A549 (cell line): ENCODE results near the gene PLD1. TPM values are rescaled to one million over a fixed set of nuclear protein-coding genes. Genes with fewer than 3 reads are reported as not detected.

Experiments
- ATAC-seq, 2 experiments: fragments of 200-7000 bp in 1 of 2; fragments of >200 bp in 1 of 2; cut with Nextera tagmentation in 1 of 2; cut with Tn5 transposase in 1 of 2; 3 replicates each; pipeline versions ENCODE4 v1.8.0 to v1.9.1; 2018 to 2020; ENCODE audit warnings: mild to moderate bottlenecking in 1 of 2, moderate library complexity in 1 of 2
- CTCF ChIA-PET: fragments of 300-600 bp; sonication (Branson Sonifier 250); formaldehyde crosslinking; extraction: SDS; loops from one replicate; lab custom pipeline; 2021; ENCODE audit warnings: antibody characterized with exemption, inconsistent platforms; lab: Yijun Ruan, JAX
- POLR2A ChIA-PET: fragments of 350-600 bp; formaldehyde crosslinking; extraction: SDS; loops from one replicate; lab custom pipeline; 2021; ENCODE audit warnings: antibody characterized with exemption, inconsistent platforms; lab: Yijun Ruan, JAX
- DNase-seq, 2 experiments: peaks; one replicate each; pipeline versions ENCODE4 v3.0.0 to v3.0.0-alpha.2; 2011 to 2016; ENCODE audit warnings: low read depth in 1 of 2, low spot score in 1 of 2
- FAIRE-seq: peaks from 2 replicates; lab custom pipeline; 2011; peaks lifted over from hg19 to GRCh38; lab: Jason Lieb, UNC
- H3K27ac ChIP-seq, 2 experiments: fragments of >200 bp; sonication (Bioruptor Twin); formaldehyde crosslinking; 3 replicates each; pipeline ENCODE4 v1.5.1; 2016 to 2017
- H3K4me1 ChIP-seq: fragments of >200 bp; sonication (Bioruptor Twin); formaldehyde crosslinking; 3 replicates; pipeline ENCODE4 v1.6.1; 2016
- H3K4me2 ChIP-seq: fragments of >200 bp; sonication (Bioruptor Twin); formaldehyde crosslinking; 3 replicates; pipeline ENCODE4 v1.6.1; 2016
- H3K4me3 ChIP-seq: fragments of >200 bp; sonication (Bioruptor Twin); formaldehyde crosslinking; 3 replicates; pipeline ENCODE4 v1.5.1; 2016
- H3K9me3 ChIP-seq: fragments of >200 bp; sonication (Bioruptor Twin); formaldehyde crosslinking; 3 replicates; pipeline ENCODE4 v1.6.1; 2016
- CBX8 ChIP-seq: fragments of 200-600 bp; sonication (generic); IDR thresholded peaks from 2 replicates; pipeline ENCODE4 v1.6.1; 2016
- EHMT2 ChIP-seq: fragments of 200-600 bp; sonication (generic); IDR thresholded peaks from 2 replicates; pipeline ENCODE4 v1.6.1; 2016; ENCODE audit warnings: antibody characterized with exemption, low read depth, mild to moderate bottlenecking, moderate library complexity
- HDAC2 ChIP-seq: fragments of 200-600 bp; sonication (generic); IDR thresholded peaks from 2 replicates; pipeline ENCODE4 v1.6.1; 2016
- HEYL ChIP-seq: fragments of 250-450 bp; sonication (Bioruptor Pico); IDR thresholded peaks from 2 replicates; pipeline ENCODE4 v1.8.0; 2021; ENCODE audit warnings: mild to moderate bottlenecking, moderate library complexity
- HOXB5 ChIP-seq: fragments of 250-450 bp; sonication (Bioruptor Pico); IDR thresholded peaks from 2 replicates; pipeline ENCODE4 v1.5.0; 2020; ENCODE audit warnings: mild to moderate bottlenecking, moderate library complexity
- KDM1A ChIP-seq: fragments of 200-600 bp; sonication (generic); IDR thresholded peaks from 2 replicates; pipeline ENCODE4 v1.6.1; 2016; ENCODE audit warnings: low read depth, mild to moderate bottlenecking
- KDM5A ChIP-seq: fragments of 200-600 bp; sonication (generic); IDR thresholded peaks from 2 replicates; pipeline ENCODE4 v1.6.1; 2016; ENCODE audit warnings: antibody characterized with exemption, mild to moderate bottlenecking
- MAFK ChIP-seq: fragments of 450-650 bp; IDR thresholded peaks from 2 replicates; pipeline ENCODE4 v1.6.1; 2014; ENCODE audit not compliant: partially characterized antibody
- NFE2L2 ChIP-seq: fragments of 150-350 bp; conservative IDR thresholded peaks from 2 replicates; pipeline ENCODE4 v1.6.1; 2014; ENCODE audit warnings: low read length
- NR3C1 ChIP-seq: fragments of >200 bp; sonication (Bioruptor Twin); formaldehyde crosslinking; IDR thresholded peaks from 3 replicates; pipeline ENCODE4 v1.6.1; 2017
- PHF8 ChIP-seq: fragments of 200-600 bp; sonication (generic); IDR thresholded peaks from 2 replicates; pipeline ENCODE4 v1.6.1; 2016; ENCODE audit warnings: low read depth, mild to moderate bottlenecking, antibody characterized with exemption, moderate library complexity, borderline replicate concordance
- POLR2A ChIP-seq: IDR thresholded peaks from 2 replicates; pipeline ENCODE4 v1.6.1; 2012; ENCODE audit warnings: mild to moderate bottlenecking, low read length
- POLR2AphosphoS2 ChIP-seq: conservative IDR thresholded peaks from 2 replicates; pipeline ENCODE4 v1.6.1; 2012; ENCODE audit warnings: low read length, improper control_type of control experiment, inconsistent platforms
- RAD21 ChIP-seq, 2 experiments: fragments of >200 bp in 1 of 2; sonication (Bioruptor Twin) in 1 of 2; formaldehyde crosslinking in 1 of 2; IDR thresholded peaks in 1 of 2; conservative IDR thresholded peaks in 1 of 2; 2 replicates in 1 of 2; 3 replicates in 1 of 2; pipeline ENCODE4 v1.6.1; 2012 to 2018; ENCODE audit warnings: inconsistent platforms in 1 of 2
- REST ChIP-seq: fragments of 200-600 bp; sonication (generic); IDR thresholded peaks from 2 replicates; pipeline ENCODE4 v1.6.1; 2016; ENCODE audit warnings: antibody characterized with exemption, mild to moderate bottlenecking, moderate library complexity
- TP53 ChIP-seq: fragments of 250-450 bp; sonication (Bioruptor Pico); IDR thresholded peaks from 2 replicates; pipeline ENCODE4 v1.5.0; 2021; ENCODE audit warnings: mild to moderate bottlenecking, moderate library complexity
- USF2 ChIP-seq: fragments of 450-650 bp; IDR thresholded peaks from 2 replicates; pipeline ENCODE4 v1.6.1; 2014; ENCODE audit warnings: antibody characterized with exemption
- ZC3H11A ChIP-seq: fragments of 450-650 bp; IDR thresholded peaks from 2 replicates; pipeline ENCODE4 v1.6.1; 2014; ENCODE audit warnings: antibody characterized with exemption, mild to moderate bottlenecking
- ZFP36 ChIP-seq: fragments of 450-650 bp; IDR thresholded peaks from 2 replicates; pipeline ENCODE4 v1.6.1; 2014; ENCODE audit warnings: borderline replicate concordance; ENCODE audit not compliant: partially characterized antibody
- ZSCAN20 ChIP-seq: fragments of 250-450 bp; sonication (Bioruptor Pico); IDR thresholded peaks from 2 replicates; pipeline ENCODE4 v1.8.0; 2022; ENCODE audit warnings: mild to moderate bottlenecking, moderate library complexity
- WGBS: methylation state at CpG from one replicate; pipeline ENCODE4 v1.1.6; 2017; ENCODE audit errors: missing lambda C conversion rate; 5-methylcytosine and 5-hydroxymethylcytosine counted together
- polyA plus RNA-seq, 4 experiments: library from polyadenylated mRNA; depleted of rRNA in 3 of 4; stranded (reverse); fragments of >200 nt; fragmentation: RNase III in 1 of 4; extraction: RNeasy Plus Mini Kit Qiagen cat#74134 plus additional on column Dnase treatment in 1 of 4; gene quantifications; 2 replicates in 3 of 4; 3 replicates in 1 of 4; pipeline ENCODE4 v1.2.3, GENCODE V29; 2011 to 2017

PLD1 gene
- polyA plus RNA-seq, 2 of the 4 experiments (the other 2 are of a cell fraction): 6.6 to 27.2 TPM

- Histone ChIP-seq H3K4me3 (no peak overlapping the region), H3K4me2 (no peak overlapping the region), H3K9me3 (no peaks in the 10 kb centered on the region)
- ATAC-seq: no peak
- CTCF ChIA-PET: interaction anchor here (0.6 to 1.2 kb wide), 3 partner anchors 14 to 302 kb away, joined by 3 to 5 read pairs (median 3); no protein-coding TSS in a partner anchor
- no peak for FAIRE-seq
- WGBS: 67% methylated on average over 3 of the region's 3 CpGs
- TF ChIP-seq KDM5A (no peak), NFE2L2 (no peak), KDM1A (no peak), MAFK (no peak), POLR2A (no peak), POLR2AphosphoS2 (no peak), ZFP36 (no peak), ZC3H11A (no peak)
- TF ChIP-seq, all 56 proteins: peak for 0
- POLR2A ChIA-PET: no interaction called here
- DNase-seq: no peak
- no peaks in the 10 kb centered on the region for H3K4me1 ChIP-seq
- no peak overlapping the region for H3K27ac ChIP-seq
These were observed 138.2 kb downstream of the PLD1 start for GRCh38 chr3:171672124-171672523.

- TF ChIP-seq TP53 (CRISPR knock-in tag): no peak
- no peak for TF ChIP-seq NR3C1
- TF ChIP-seq REST: no peak
- TF ChIP-seq CBX8: no peak
- TF ChIP-seq ZSCAN20 (CRISPR knock-in tag): no peak
- TF ChIP-seq HEYL (CRISPR knock-in tag): no peak
- TF ChIP-seq USF2: no peak
- TF ChIP-seq PHF8: no peak
- no peak for TF ChIP-seq ZFP36
- TF ChIP-seq RAD21 (conservative IDR thresholded peaks at IDR 0.05 in 1 of 2, IDR thresholded peaks at IDR 0.05 in 1 of 2): no peak
- TF ChIP-seq HOXB5: no peak
- TF ChIP-seq KDM1A: no peak
- TF ChIP-seq HDAC2: no peak
- no peak for TF ChIP-seq POLR2A
- DNase-seq (no peak), ATAC-seq (no peak), FAIRE-seq (no peak)
- no peaks in the 10 kb centered on the region for H3K4me1 ChIP-seq
- no peak overlapping the region for H3K4me2 ChIP-seq
- H3K9me3 ChIP-seq: no peaks in the 10 kb centered on the region
- 81% methylated on average over 4 of the region's 4 CpGs for WGBS
- ChIA-PET POLR2A (no interaction called here), CTCF (interaction anchor here (0.6 to 0.7 kb wide), 2 partner anchors 63 to 302 kb away, joined by 3 read pairs; no protein-coding TSS in a partner anchor)
- H3K27ac ChIP-seq: no peak overlapping the region
- H3K4me3 ChIP-seq: no peak overlapping the region
These were observed 138.6 kb downstream of the PLD1 start for GRCh38 chr3:171671709-171672108.

GRCh38 chr3:171666516-171666915 lies 143.8 kb downstream of the PLD1 start:
- DNase-seq (no peak), ATAC-seq (no peak), FAIRE-seq (no peak)
- CTCF ChIA-PET: interaction anchor here (0.7 to 1.6 kb wide), 2 partner anchors 21 to 49 kb away, joined by 4 to 5 read pairs; no protein-coding TSS in a partner anchor
- POLR2A ChIA-PET: no interaction called here
- Histone ChIP-seq H3K4me1 (no peaks in the 10 kb centered on the region), H3K27ac (no peak overlapping the region), H3K9me3 (no peaks in the 10 kb centered on the region), H3K4me3 (no peak overlapping the region), H3K4me2 (no peak overlapping the region)
- no peak for TF ChIP-seq EHMT2
- WGBS: 88% methylated on average over 4 of the region's 4 CpGs
